HepG2 (cell line): Measurements from ENCODE around the gene CCDC106. TPM values are rescaled to one million over a fixed set of nuclear protein-coding genes. Genes with fewer than 3 reads are reported as not detected.

Experiments
- ATAC-seq: fragments of 200-7000 bp; cut with Tn5 transposase; 3 replicates; pipeline ENCODE4 v1.9.1; 2020; ENCODE audit warnings: mild to moderate bottlenecking, moderate library complexity
- BruUV-seq: library from RNA; stranded (reverse); fragments of 400-500 nt; replicated peaks from 2 replicates; lab custom pipeline; 2021; lab: Mats Ljungman, UMichigan
- CTCF ChIA-PET: fragments of 300-600 bp; formaldehyde crosslinking; extraction: SDS; loops from one replicate; lab custom pipeline; 2021; ENCODE audit warnings: low total read pairs, inconsistent platforms, low intra/inter-chr PET ratio; lab: Yijun Ruan, JAX
- POLR2A ChIA-PET: fragments of 350-600 bp; sonication (Branson Sonifier 250); formaldehyde crosslinking; loops from one replicate; lab custom pipeline; 2020; ENCODE audit warnings: antibody characterized with exemption, inconsistent platforms; lab: Yijun Ruan, JAX
- DNase-seq: peaks from one replicate; pipeline ENCODE4 v3.0.0-alpha.2; 2015; ENCODE audit warnings: low spot score
- FAIRE-seq: peaks from 3 replicates; lab custom pipeline; 2011; peaks lifted over from hg19 to GRCh38; lab: Jason Lieb, UNC
- H2AFZ ChIP-seq: one replicate; pipeline ENCODE4 v1.6.1; 2011; ENCODE audit warnings: low read length, inconsistent platforms
- H3K27ac ChIP-seq: fragments of 300-600 bp; 3 replicates; pipeline ENCODE4 v1.8.0; 2011; ENCODE audit warnings: mixed run types, mild to moderate bottlenecking, mixed read lengths, low read length, inconsistent platforms; ENCODE audit not compliant: insufficient read depth; ENCODE audit errors: extremely low read length
- H3K27me3 ChIP-seq, 2 experiments: fragments of 200-600 bp in 1 of 2; 2 replicates in 1 of 2; 3 replicates in 1 of 2; pipeline versions ENCODE4 v1.6.0 to v1.8.0; 2011; ENCODE audit warnings: low read length in 2 of 2, mild to moderate bottlenecking in 2 of 2, moderate library complexity in 2 of 2, inconsistent platforms in 1 of 2; ENCODE audit not compliant: insufficient read depth in 2 of 2, control insufficient read depth in 1 of 2
- H3K36me3 ChIP-seq, 2 experiments: fragments of 200-600 bp in 1 of 2; replicated peaks in 1 of 2; 2 replicates in 1 of 2; 3 replicates in 1 of 2; pipeline versions ENCODE4 v1.5.1 to v1.8.0; 2011; ENCODE audit warnings: low read length in 2 of 2, inconsistent platforms in 1 of 2; ENCODE audit not compliant: insufficient read depth in 2 of 2, control insufficient read depth in 1 of 2
- H3K4me1 ChIP-seq: 2 replicates; pipeline ENCODE4 v1.5.1; 2012; ENCODE audit warnings: low read length, inconsistent platforms; ENCODE audit not compliant: insufficient read depth
- H3K4me2 ChIP-seq: 2 replicates; pipeline ENCODE4 v1.6.0; 2011; ENCODE audit warnings: low read depth, low read length, inconsistent platforms
- H3K4me3 ChIP-seq, 3 experiments: fragments of 200-600 bp in 1 of 3; sonication (generic), shearing (Covaris generic) in 1 of 3; replicated peaks in 1 of 3; 2 replicates each; pipeline ENCODE4 v1.5.1; 2011 to 2016; ENCODE audit warnings: low read length in 3 of 3, inconsistent platforms in 2 of 3, low read depth in 2 of 3, mild to moderate bottlenecking in 2 of 3, control low read depth in 1 of 3, mixed read lengths in 1 of 3; ENCODE audit not compliant: insufficient read depth in 1 of 3
- H3K79me2 ChIP-seq: one replicate; pipeline ENCODE4 v1.6.1; 2011; ENCODE audit warnings: low read length, inconsistent platforms; ENCODE audit not compliant: insufficient read depth
- H3K9ac ChIP-seq: 2 replicates; pipeline ENCODE4 v1.6.0; 2011; ENCODE audit warnings: mild to moderate bottlenecking, low read depth, low read length, inconsistent platforms; ENCODE audit not compliant: insufficient read depth
- H3K9me3 ChIP-seq: 2 replicates; pipeline ENCODE4 v1.5.1; 2012; ENCODE audit warnings: mild to moderate bottlenecking, low read length
- H4K20me1 ChIP-seq: 2 replicates; pipeline ENCODE4 v1.6.0; 2011; ENCODE audit warnings: inconsistent platforms, mild to moderate bottlenecking, low read length, moderate library complexity; ENCODE audit not compliant: insufficient read depth
- FLYWCH1 ChIP-seq: sonication (generic); formaldehyde crosslinking; IDR thresholded peaks from 2 replicates; pipeline ENCODE4 v1.8.1; 2023; ENCODE audit warnings: mild to moderate bottlenecking, missing genetic modification reagents
- FOXA3 ChIP-seq: IDR thresholded peaks from 2 replicates; pipeline ENCODE4 v1.6.1; 2016; ENCODE audit warnings: missing genetic modification reagents, missing compliant biosample characterization
- GATA4 ChIP-seq: sonication (generic); IDR thresholded peaks from 2 replicates; pipeline ENCODE4 v1.6.1; 2016; ENCODE audit warnings: antibody characterized with exemption, low read depth, borderline replicate concordance
- GATAD1 ChIP-seq: IDR thresholded peaks from 2 replicates; pipeline ENCODE4 v1.6.1; 2016; ENCODE audit warnings: missing genetic modification reagents, missing compliant biosample characterization
- HNF4G ChIP-seq, 2 experiments: sonication (generic) in 1 of 2; formaldehyde crosslinking in 1 of 2; IDR thresholded peaks; 2 replicates each; pipeline versions ENCODE4 v1.4.0 to v1.6.1; 2011 to 2020; ENCODE audit warnings: borderline replicate concordance in 2 of 2, low read depth in 2 of 2, mild to moderate bottlenecking in 2 of 2, low read length in 1 of 2, missing genetic modification reagents in 1 of 2, moderate library complexity in 1 of 2
- KAT2B ChIP-seq: fragments of 150-350 bp; IDR thresholded peaks from 2 replicates; pipeline ENCODE4 v1.6.1; 2014; ENCODE audit warnings: low read depth, low read length, borderline replicate concordance
- RAD21 ChIP-seq: fragments of 450-650 bp; formaldehyde crosslinking; IDR thresholded peaks from 2 replicates; pipeline ENCODE4 v1.5.0; 2020; ENCODE audit warnings: mild to moderate bottlenecking
- ZFYVE20 ChIP-seq: sonication (generic); formaldehyde crosslinking; IDR thresholded peaks from 2 replicates; pipeline ENCODE4 v1.8.0; 2023; ENCODE audit warnings: low read depth, mild to moderate bottlenecking, moderate library complexity, missing genetic modification reagents, borderline replicate concordance
- ZNF124 ChIP-seq: sonication (generic); formaldehyde crosslinking; IDR thresholded peaks from 2 replicates; pipeline ENCODE4 v1.4.0; 2020; ENCODE audit warnings: missing genetic modification reagents
- ZNF616 ChIP-seq: sonication (generic); formaldehyde crosslinking; IDR thresholded peaks from 2 replicates; pipeline ENCODE4 v1.5.0; 2020; ENCODE audit warnings: low read depth, mild to moderate bottlenecking, missing genetic modification reagents
- WGBS: methylation state at CpG from one replicate; pipeline ENCODE4 v1.1.6; 2017; ENCODE audit warnings: low lambda C conversion rate; 5-methylcytosine and 5-hydroxymethylcytosine counted together
- in situ Hi-C: cut with HindIII; loops from 2 replicates; pipeline ENCODE4 v1.10.0; 2017; ENCODE audit warnings: low pct_unique_long_range_greater_than_20kb; ENCODE audit not compliant: extremely low pct_ligation_motif_present
- intact Hi-C: fragments of 100-400 bp; cut with micrococcal nuclease; formaldehyde crosslinking; loops from one replicate; pipeline ENCODE4 v1.10.0; 2022; ENCODE audit not compliant: unreplicated experiment
- polyA plus RNA-seq, 8 experiments: library from polyadenylated mRNA; depleted of rRNA in 3 of 8; stranded (reverse) in 7 of 8; unstranded in 1 of 8; fragments of >200 nt; fragmentation: Illumina TruSeq in 4 of 8; extraction: Trizol in 4 of 8; gene quantifications; 2 replicates each; pipeline versions ENCODE4 v1.2.1 to v1.2.3, GENCODE V29; 2011 to 2016; ENCODE audit warnings: low read depth in 4 of 8, missing spikeins in 1 of 8, mixed read lengths in 1 of 8; ENCODE audit not compliant: insufficient read depth in 1 of 8
- total RNA-seq, 5 experiments: library from RNA; depleted of rRNA; stranded (reverse); fragments of >200 nt; fragmentation: Illumina TruSeq; extraction: Trizol; gene quantifications; 2 replicates each; pipeline ENCODE4 v1.2.3, GENCODE V29; 2016; ENCODE audit warnings: low read depth in 1 of 5
- TF ChIP-seq, protein P1 (sequence below): sonication (generic); formaldehyde crosslinking; IDR thresholded peaks from 2 replicates; pipeline ENCODE4 v1.4.0; 2020; ENCODE audit warnings: missing genetic modification reagents, mild to moderate bottlenecking, borderline replicate concordance
- TF ChIP-seq, protein P2 (sequence below): sonication (generic); formaldehyde crosslinking; IDR thresholded peaks from 2 replicates; pipeline ENCODE4 v1.4.0; 2020; ENCODE audit warnings: missing genetic modification reagents, borderline replicate concordance

The CCDC106 gene
- total and polyA plus RNA-seq, 2 of the 13 experiments (the other 11 are each of a cell fraction or from before 2014, with no cell fraction given), result 4.7 to 8.8 TPM

DNA sequence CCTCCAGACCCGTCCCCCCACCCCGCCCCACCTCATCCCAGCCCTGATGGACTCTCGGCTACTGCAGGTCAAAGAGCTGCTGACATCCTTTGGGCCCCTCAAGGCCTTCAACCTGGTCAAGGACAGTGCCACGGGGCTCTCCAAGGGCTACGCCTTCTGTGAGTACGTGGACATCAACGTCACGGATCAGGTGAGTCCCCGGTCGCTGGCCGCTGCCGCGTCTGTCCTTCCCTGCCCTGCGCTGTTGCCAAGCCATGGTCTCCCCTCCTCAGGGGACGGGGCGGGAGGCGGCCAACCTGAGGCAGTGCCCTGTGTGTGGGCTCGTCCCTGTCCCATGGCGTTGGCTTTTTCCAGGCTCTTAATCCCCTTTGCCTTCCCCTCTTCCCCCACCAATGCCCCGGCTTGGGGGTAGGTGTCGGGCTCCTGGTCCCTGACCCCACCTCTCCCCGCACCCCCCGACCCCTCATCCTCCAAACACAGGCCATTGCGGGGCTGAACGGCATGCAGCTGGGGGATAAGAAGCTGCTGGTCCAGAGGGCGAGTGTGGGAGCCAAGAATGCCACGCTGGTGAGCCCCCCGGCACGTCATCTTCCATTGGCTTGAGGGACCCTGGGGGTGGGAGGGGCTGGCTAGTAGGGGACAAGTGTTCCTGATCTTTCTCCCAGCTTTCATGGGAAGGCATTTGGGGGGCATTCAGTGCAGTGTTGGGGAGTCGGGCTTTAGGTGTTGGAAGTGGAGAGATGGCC, 20.8 kb downstream of the CCDC106 start (continued):
- no peak for TF ChIP-seq ZNF616 (CRISPR knock-in tag)

DNA sequence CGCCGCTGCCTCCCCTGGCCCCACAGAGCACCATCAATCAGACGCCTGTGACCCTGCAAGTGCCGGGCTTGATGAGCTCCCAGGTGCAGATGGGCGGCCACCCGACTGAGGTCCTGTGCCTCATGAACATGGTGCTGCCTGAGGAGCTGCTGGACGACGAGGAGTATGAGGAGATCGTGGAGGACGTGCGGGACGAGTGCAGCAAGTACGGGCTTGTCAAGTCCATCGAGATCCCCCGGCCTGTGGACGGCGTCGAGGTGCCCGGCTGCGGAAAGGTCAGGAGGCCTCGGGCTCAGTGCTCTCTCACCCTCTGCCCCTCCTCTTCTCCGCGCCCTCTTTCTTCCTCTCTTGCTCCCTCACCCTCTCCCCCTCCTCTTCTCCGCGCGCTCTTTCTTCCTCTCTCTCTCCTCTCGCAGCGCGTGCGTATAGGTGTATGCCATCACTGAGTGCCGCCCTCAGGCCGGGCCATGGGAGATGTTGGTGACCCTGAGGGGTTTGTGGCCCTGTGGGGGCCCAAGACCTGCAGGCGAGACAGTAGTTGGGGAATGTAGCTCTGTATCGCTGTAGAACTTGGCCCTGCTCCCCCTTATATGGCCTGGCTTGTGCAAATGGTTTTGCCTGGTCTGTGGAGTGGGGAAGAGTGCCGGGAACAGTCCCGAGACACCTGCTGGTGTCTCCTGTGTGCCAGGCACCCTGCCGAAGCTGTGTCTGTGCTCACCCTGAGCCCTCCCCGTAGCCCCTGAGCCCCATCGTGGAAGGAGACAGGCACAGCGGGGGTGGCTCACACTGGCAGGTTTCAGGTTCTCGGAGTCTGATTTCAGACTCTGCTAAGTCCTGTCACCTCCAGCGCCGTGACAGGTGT, 21.6 kb downstream of the CCDC106 start:
- H3K36me3 ChIP-seq, result peaks cover 42 to 66% of the 10 kb centered on the region in 2 experiments; a peak in 4 of 5 replicates
- peaks cover 54% of the 10 kb centered on the region for H4K20me1 ChIP-seq
- no peak overlapping the region for H3K4me3 ChIP-seq
- intact Hi-C loops (no loop called here), in situ Hi-C loops (no loop called here)
- POLR2A ChIA-PET, result interaction anchor here (1.0 kb wide), 1 partner anchor 15 kb away, joined by 5 read pairs; the partner anchor contains the start of gene U2AF2
- H3K9ac ChIP-seq, result no peak overlapping the region
- H3K79me2 ChIP-seq, result peaks cover 54% of the 10 kb centered on the region
- no peak overlapping the region for H2AFZ ChIP-seq
- no TSS peak for BruUV-seq
- FAIRE-seq (no peak), DNase-seq (no peak), ATAC-seq (no peak)
- H3K4me1 ChIP-seq, result peaks cover 23% of the 10 kb centered on the region
- H3K27ac ChIP-seq, result no peak overlapping the region
- no peak overlapping the region for H3K4me2 ChIP-seq
- no peaks in the 10 kb centered on the region for H3K27me3 ChIP-seq
- H3K9me3 ChIP-seq, result no peaks in the 10 kb centered on the region
- CTCF ChIA-PET, result no interaction called here
- WGBS, result 94% methylated on average over 37 of the region's 43 CpGs
- TF ChIP-seq FOXA3 (no peak), ZNF124 (CRISPR knock-in tag) (no peak), RAD21 (CRISPR knock-in tag) (no peak), FLYWCH1 (no peak), GATAD1 (CRISPR knock-in tag) (no peak), GATA4 (no peak), HNF4G (IDR thresholded peaks at IDR 0.05; ENCODE audit: borderline replicate concordance, low read depth, low read length) (no peak), HNF4G (CRISPR knock-in tag; IDR thresholded peaks at IDR 0.05; ENCODE audit: borderline replicate concordance, low read depth) (no peak), KAT2B (no peak), ZFYVE20 (CRISPR knock-in tag) (no peak)
- TF ChIP-seq, protein P1, sequence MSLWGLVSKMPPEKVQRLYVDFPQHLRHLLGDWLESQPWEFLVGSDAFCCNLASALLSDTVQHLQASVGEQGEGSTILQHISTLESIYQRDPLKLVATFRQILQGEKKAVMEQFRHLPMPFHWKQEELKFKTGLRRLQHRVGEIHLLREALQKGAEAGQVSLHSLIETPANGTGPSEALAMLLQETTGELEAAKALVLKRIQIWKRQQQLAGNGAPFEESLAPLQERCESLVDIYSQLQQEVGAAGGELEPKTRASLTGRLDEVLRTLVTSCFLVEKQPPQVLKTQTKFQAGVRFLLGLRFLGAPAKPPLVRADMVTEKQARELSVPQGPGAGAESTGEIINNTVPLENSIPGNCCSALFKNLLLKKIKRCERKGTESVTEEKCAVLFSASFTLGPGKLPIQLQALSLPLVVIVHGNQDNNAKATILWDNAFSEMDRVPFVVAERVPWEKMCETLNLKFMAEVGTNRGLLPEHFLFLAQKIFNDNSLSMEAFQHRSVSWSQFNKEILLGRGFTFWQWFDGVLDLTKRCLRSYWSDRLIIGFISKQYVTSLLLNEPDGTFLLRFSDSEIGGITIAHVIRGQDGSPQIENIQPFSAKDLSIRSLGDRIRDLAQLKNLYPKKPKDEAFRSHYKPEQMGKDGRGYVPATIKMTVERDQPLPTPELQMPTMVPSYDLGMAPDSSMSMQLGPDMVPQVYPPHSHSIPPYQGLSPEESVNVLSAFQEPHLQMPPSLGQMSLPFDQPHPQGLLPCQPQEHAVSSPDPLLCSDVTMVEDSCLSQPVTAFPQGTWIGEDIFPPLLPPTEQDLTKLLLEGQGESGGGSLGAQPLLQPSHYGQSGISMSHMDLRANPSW (CRISPR knock-in tag), result no peak
- TF ChIP-seq, protein P2, sequence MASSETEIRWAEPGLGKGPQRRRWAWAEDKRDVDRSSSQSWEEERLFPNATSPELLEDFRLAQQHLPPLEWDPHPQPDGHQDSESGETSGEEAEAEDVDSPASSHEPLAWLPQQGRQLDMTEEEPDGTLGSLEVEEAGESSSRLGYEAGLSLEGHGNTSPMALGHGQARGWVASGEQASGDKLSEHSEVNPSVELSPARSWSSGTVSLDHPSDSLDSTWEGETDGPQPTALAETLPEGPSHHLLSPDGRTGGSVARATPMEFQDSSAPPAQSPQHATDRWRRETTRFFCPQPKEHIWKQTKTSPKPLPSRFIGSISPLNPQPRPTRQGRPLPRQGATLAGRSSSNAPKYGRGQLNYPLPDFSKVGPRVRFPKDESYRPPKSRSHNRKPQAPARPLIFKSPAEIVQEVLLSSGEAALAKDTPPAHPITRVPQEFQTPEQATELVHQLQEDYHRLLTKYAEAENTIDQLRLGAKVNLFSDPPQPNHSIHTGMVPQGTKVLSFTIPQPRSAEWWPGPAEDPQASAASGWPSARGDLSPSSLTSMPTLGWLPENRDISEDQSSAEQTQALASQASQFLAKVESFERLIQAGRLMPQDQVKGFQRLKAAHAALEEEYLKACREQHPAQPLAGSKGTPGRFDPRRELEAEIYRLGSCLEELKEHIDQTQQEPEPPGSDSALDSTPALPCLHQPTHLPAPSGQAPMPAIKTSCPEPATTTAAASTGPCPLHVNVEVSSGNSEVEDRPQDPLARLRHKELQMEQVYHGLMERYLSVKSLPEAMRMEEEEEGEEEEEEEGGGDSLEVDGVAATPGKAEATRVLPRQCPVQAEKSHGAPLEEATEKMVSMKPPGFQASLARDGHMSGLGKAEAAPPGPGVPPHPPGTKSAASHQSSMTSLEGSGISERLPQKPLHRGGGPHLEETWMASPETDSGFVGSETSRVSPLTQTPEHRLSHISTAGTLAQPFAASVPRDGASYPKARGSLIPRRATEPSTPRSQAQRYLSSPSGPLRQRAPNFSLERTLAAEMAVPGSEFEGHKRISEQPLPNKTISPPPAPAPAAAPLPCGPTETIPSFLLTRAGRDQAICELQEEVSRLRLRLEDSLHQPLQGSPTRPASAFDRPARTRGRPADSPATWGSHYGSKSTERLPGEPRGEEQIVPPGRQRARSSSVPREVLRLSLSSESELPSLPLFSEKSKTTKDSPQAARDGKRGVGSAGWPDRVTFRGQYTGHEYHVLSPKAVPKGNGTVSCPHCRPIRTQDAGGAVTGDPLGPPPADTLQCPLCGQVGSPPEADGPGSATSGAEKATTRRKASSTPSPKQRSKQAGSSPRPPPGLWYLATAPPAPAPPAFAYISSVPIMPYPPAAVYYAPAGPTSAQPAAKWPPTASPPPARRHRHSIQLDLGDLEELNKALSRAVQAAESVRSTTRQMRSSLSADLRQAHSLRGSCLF (CRISPR knock-in tag), result no peak
